Measurements from ENCODE around the gene CXCL8. TPM values are rescaled to one million over a fixed set of nuclear protein-coding genes. Genes with fewer than 3 reads are reported as not detected.
"Not testable (repeated sequence)": the region's sequence is repeated elsewhere in the genome, so short reads cannot be mapped to it uniquely, and the experiment has no call there.

Gene CXCL8
- 10 to 100 TPM in 1 of 2 donors, not detected in 1; 15.2 TPM for total RNA-seq

- Histone ChIP-seq H3K4me3 (no peak within 1 kb of the TSS), H3K27ac (peak within 1 kb of the TSS in 1 of 2 donors; percentile 0), H3K4me1 (replicated peaks) (no peaks in the 10 kb centered on the region), H3K27me3 (replicated peaks; ENCODE audit: insufficient read depth) (no peaks in the 10 kb centered on the region), H3K9me3 (no peaks in the 10 kb centered on the region), H3K36me3 (no peaks in the 10 kb centered on the region)
- TF ChIP-seq POLR2AphosphoS5 (IDR thresholded peaks at IDR 0.05) (peak; percentile 96), POLR2A (IDR thresholded peaks at IDR 0.05) (no peak)
- WGBS, result 5% methylated on average over 7 of the region's 7 CpGs
- intact Hi-C loops (cut with DNase I), result no loop called here
- DNase-seq (ENCODE audit: low spot score), result peak; percentile 95
Observed at GRCh38 chr4:73740353-73740778, at the start of gene CXCL8. Gene CXCL8, plus strand, starts transcription at chr4:73740569. Its CDS starts 90 bp downstream, at chr4:73740659.

GRCh38 chr4:73691201-73691600 is 49.2 kb upstream of the CXCL8 start:
- H3K27ac ChIP-seq; H3K4me1 ChIP-seq (replicated peaks); DNase-seq (ENCODE audit: low spot score); H3K36me3 ChIP-seq; H3K27me3 ChIP-seq (replicated peaks; ENCODE audit: insufficient read depth); intact Hi-C loops (cut with DNase I); H3K4me3 ChIP-seq; H3K9me3 ChIP-seq: not testable (repeated sequence)
- WGBS, result 81% methylated on average over 4 of the region's 4 CpGs

GRCh38 chr4:73691759-73692158 is 48.6 kb upstream of the CXCL8 start:
- no peak overlapping the region for H3K27ac ChIP-seq
- no peaks in the 10 kb centered on the region for H3K9me3 ChIP-seq
- intact Hi-C loops (cut with DNase I), result no loop called here
- no peaks in the 10 kb centered on the region for H3K27me3 ChIP-seq (replicated peaks; ENCODE audit: insufficient read depth)
- no peaks in the 10 kb centered on the region for H3K4me1 ChIP-seq (replicated peaks)
- TF ChIP-seq POLR2AphosphoS5 (IDR thresholded peaks at IDR 0.05) (no peak), CTCF (IDR thresholded peaks at IDR 0.05) (no peak), POLR2A (IDR thresholded peaks at IDR 0.05) (no peak)
- no peak for DNase-seq (ENCODE audit: low spot score)
- no peaks in the 10 kb centered on the region for H3K36me3 ChIP-seq
- no peak overlapping the region for H3K4me3 ChIP-seq

- TF ChIP-seq POLR2A (IDR thresholded peaks at IDR 0.05), result no peak
- TF ChIP-seq CTCF (IDR thresholded peaks at IDR 0.05), result no peak
- peak; percentile 67 for TF ChIP-seq POLR2AphosphoS5 (IDR thresholded peaks at IDR 0.05)
- peak; percentile 28 for DNase-seq (ENCODE audit: low spot score)
- no peaks in the 10 kb centered on the region for H3K4me1 ChIP-seq (replicated peaks)
- no peaks in the 10 kb centered on the region for H3K9me3 ChIP-seq
- H3K4me3 ChIP-seq, result no peak overlapping the region
- 10% methylated on average over 1 of the region's 1 CpG for WGBS
- no peaks in the 10 kb centered on the region for H3K36me3 ChIP-seq
- H3K27me3 ChIP-seq (replicated peaks; ENCODE audit: insufficient read depth), result no peaks in the 10 kb centered on the region
- intact Hi-C loops (cut with DNase I), result no loop called here
- no peak overlapping the region for H3K27ac ChIP-seq
Observed at GRCh38 chr4:73692254-73692653, 48.1 kb upstream of the CXCL8 start.

GRCh38 chr4:73692701-73693100 is 47.7 kb upstream of the CXCL8 start:
- Histone ChIP-seq H3K4me1 (replicated peaks) (no peaks in the 10 kb centered on the region), H3K27me3 (replicated peaks; ENCODE audit: insufficient read depth) (no peaks in the 10 kb centered on the region), H3K36me3 (no peaks in the 10 kb centered on the region), H3K9me3 (no peaks in the 10 kb centered on the region), H3K27ac (no peak overlapping the region), H3K4me3 (no peak overlapping the region)
- intact Hi-C loops (cut with DNase I), result no loop called here
- no peak for DNase-seq (ENCODE audit: low spot score)
- TF ChIP-seq POLR2A (IDR thresholded peaks at IDR 0.05) (no peak), POLR2AphosphoS5 (IDR thresholded peaks at IDR 0.05) (no peak), CTCF (IDR thresholded peaks at IDR 0.05) (no peak)
- WGBS, result 41% methylated on average over 2 of the region's 2 CpGs

- no peak for DNase-seq (ENCODE audit: low spot score)
- intact Hi-C loops (cut with DNase I), result no loop called here
- Histone ChIP-seq H3K4me3 (no peak overlapping the region), H3K27me3 (replicated peaks; ENCODE audit: insufficient read depth) (no peaks in the 10 kb centered on the region), H3K27ac (no peak overlapping the region), H3K36me3 (no peaks in the 10 kb centered on the region), H3K4me1 (replicated peaks) (no peaks in the 10 kb centered on the region), H3K9me3 (no peaks in the 10 kb centered on the region)
- WGBS, result 70% methylated on average over 1 of the region's 1 CpG
- no peak for TF ChIP-seq POLR2AphosphoS5 (IDR thresholded peaks at IDR 0.05)
- TF ChIP-seq POLR2A (IDR thresholded peaks at IDR 0.05), result no peak
- TF ChIP-seq CTCF (IDR thresholded peaks at IDR 0.05), result no peak
Observed at GRCh38 chr4:73693811-73694210, 46.6 kb upstream of the CXCL8 start.

Data from prostate gland (tissue), 2 donors.